Measurements from ENCODE around the gene DLX2.

Gene DLX2

GRCh38 chr2:172053486-172053885 lies 49.2 kb downstream of the DLX2 start:
- no peak for DNase-seq (ENCODE audit: low read depth in 2 of 2)

- no peak for DNase-seq (ENCODE audit: low read depth in 2 of 2)
Observed at GRCh38 chr2:172052000-172052983, 50.4 kb downstream of the DLX2 start.

- DNase-seq (ENCODE audit: low read depth in 2 of 2): no peak
Observed at GRCh38 chr2:172050479-172051125, 52.1 kb downstream of the DLX2 start.

- no peak for DNase-seq (ENCODE audit: low read depth in 2 of 2)
Observed at GRCh38 chr2:172049567-172050120, 53.1 kb downstream of the DLX2 start.
